Stimulated activated CD4-positive, alpha-beta T cell treated with anti-CD3 and anti-CD28 coated beads, TNF-alpha, amount 100 ng/mL, for 4 hours (primary cell): ENCODE results near the gene RNGTT.
"Not testable (repeated sequence)": the region's sequence is repeated elsewhere in the genome, so short reads cannot be mapped to it uniquely, and the experiment has no call there.

Experiments used
- DNase-seq, 3 experiments: peaks; one replicate each; pipeline ENCODE4 v3.0.0-alpha.2; 2020; ENCODE audit warnings: low read depth in 3 of 3

The RNGTT gene

DNA sequence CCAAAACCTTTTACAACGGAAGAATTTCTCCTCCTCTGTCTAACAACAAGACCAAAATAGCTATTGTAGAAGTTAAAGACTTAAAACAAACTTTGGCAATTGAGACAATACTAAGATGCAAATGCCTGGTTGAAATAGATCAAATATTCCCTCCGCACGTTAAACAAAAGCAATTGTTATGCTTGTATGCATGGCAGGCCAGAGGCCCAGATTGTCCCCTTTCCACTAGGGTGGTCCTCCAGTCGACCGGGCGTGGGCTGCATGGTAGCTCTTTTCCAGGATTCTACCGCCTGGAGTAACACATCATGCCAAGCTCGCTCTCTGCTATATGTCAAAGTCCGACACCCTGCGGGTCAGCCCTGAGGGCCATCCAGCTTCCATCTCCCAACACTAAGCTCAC is 234.7 kb downstream of the RNGTT start:
- no peak for DNase-seq

DNA sequence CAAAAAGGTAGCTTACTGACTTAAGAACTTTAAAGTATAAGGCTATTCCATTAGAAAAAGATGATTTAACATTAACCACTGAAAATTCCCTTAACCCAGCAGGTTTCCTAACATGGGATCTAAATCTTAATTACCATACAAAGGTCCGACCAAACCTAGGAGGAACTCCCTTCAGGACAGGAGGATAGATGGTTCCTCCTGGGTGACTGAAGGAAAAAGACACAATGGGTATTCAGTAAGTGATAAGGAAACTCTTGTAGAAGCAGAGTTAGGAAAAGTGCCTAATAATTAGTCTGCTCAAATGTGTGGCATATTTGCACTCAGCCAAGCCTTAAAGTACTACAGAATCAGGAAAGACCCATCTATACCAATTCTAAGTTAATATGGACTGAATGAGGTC is 237.0 kb downstream of the RNGTT start:
- DNase-seq: not testable (repeated sequence)

DNA sequence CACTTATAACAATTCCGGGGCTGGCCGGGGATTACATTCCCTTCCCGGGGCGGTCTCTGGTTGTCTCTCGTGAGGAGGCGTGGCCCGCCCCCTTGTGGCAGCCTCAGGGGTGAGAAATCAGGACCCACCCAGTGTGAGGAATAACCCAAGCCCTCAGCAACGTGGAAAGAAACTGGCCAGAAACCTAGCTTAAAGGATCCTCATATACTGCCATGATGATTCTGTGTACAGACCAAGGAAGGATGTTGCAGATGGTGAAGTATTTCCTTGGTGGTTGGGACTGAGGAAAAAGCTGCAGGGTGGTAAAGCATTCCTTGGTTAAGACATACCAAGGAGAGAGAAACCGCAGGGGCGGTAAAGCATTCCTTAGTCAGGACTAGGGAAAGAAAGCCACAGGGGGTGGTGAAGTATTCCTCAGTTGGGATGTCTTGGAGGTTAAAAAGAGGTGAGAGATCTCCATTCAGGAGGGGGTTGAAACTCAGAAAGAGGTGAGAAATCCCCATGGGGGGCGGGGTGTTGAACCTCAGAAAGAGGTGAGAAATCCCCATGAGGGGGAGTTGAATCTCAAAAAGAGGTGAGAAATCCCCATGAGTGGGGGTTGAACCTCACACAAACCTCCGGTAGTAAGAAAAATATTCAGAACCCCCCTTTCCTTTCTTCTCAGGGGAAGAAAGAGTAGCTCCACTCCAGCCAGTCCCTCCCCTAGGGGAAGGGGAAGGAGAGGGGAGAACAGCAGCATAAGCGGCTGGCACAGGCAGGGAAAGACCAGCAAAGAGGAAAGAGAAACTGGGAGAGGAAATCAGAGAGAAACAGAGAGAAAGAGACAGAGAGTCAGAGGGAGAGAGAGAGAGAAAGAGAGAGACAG is 238.1 kb downstream of the RNGTT start:
- DNase-seq: peak in 1 of 3 experiments; percentile 1

DNA sequence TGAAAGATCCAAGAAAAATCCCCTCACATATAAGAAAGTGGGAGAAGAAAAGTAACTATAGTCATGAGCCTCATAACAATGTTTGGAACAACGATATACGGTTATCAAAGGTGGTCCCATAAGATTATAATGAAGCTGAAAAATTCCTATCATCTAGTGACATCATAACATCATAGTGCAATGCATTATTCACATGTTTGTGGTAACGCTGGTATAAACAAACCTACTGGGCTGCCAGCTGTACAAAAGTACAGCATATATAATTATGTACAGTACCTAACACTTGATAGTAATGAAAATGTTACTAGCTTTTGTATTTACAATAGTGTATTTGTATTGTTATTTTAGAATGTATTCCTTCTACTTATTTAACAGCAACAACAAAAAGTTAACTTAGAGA is 240.7 kb downstream of the RNGTT start:
- no peak for DNase-seq

- DNase-seq: not testable (repeated sequence)
These were observed 247.0 kb downstream of the RNGTT start for GRCh38 chr6:88716399-88716798.

GRCh38 chr6:88712243-88712936 is 251.0 kb downstream of the RNGTT start:
- DNase-seq: no peak

DNA sequence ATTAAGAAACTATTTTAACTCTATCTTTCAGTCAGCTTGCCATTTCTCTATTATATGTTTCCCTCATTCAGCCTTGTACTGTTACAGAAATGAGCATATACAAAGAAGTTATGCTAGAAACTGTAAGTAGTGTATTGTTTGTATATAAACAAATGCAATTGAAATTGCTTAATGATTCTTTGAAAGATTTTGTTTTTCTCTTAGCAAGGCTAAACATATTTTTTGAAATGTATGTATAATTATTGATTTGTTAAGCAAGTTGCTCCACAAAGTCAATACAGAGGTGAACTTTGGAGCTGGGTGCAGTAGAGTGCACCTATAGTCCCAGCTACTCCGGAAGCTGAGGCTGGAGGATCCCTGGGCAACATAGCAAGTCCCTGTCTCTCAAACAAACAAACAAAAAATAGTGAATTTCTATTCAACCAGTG is 253.6 kb downstream of the RNGTT start:
- no peak for DNase-seq

GRCh38 chr6:88708197-88708744 is 255.1 kb downstream of the RNGTT start:
- DNase-seq: no peak

GRCh38 chr6:88705601-88706000 is 257.8 kb downstream of the RNGTT start:
- no peak for DNase-seq

DNA sequence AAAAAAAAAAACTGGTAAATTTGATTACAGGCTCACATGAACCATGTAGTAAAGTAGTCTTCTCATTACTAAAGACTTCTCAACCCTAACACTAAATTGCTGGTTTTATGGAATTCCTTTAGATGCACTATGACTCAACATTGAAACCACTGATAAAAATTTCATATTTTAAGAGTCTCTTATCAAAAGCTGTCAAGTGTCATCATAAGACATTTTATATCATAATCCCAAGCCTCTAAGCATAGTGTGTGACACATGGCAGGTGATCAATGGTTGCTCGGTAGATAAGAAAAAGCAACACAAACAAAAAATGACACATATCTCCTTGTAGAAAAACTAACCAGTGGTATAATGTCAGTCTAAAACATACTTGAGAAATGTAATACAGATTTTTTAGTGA is 258.4 kb downstream of the RNGTT start:
- DNase-seq: no peak

DNA sequence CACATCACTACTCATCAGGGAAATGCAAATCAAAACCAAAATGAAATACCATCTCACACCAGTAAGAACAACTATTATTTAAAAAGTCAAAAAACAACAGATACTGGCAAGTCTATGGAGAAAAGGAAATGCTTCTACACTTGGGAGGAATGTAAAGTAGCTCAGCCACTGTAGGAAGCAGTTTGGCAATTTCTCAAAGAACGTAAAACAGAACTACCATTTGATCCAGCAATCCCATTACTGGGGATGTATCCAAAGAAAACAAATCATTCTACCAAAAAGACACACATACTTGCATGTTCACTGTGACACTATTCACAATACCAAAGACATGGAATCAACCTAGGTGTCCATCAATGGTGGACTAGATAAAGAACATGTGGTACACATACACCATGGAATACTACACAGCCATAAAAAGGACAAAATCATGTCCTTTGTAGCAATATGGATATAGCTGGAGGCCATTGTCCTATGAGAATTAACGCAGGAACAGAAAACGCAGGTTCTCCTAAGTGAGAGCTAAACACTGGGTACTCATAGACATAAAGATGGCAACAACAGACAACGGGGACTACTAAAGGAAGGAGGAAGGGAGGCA is 260.4 kb downstream of the RNGTT start:
- no peak for DNase-seq

DNA sequence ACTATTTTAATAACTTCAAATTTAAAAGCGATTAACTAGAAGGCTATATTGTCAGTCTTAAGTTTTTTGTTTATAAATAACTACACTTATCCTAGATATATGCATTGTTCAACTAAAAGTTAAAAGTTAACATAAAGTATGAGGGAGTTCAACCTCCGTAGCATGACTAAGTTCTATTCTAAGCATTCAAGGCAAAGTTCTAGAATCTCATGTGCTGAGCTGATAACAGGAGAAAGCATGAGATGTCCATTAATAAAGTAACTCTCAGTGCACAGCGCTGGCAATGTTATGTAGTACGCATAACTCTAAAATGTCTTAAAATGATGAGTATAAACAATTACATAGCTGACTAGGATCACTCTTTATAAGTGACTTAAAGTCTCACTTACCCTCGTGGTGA is 264.8 kb downstream of the RNGTT start:
- no peak for DNase-seq

DNA sequence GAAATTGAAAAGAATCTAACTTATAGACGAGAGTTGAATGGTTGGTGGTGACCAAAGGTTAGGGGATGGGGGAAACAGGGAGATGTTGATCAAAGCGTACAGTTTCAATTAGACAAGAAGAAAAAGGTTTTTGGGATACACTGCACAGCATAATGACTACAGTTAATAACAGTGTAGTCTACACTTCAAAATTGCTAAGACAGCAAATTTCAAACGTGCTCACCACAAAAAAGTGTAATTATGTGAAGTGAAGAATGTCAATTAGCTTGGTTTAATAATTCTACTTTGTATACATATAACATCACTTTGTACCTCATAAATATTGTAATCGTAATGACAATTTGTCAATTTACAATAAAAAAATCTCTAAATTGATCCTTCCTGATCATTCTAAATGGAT is 267.5 kb downstream of the RNGTT start:
- no peak for DNase-seq

GRCh38 chr6:88683734-88684133 is 279.7 kb downstream of the RNGTT start:
- DNase-seq: no peak

DNA sequence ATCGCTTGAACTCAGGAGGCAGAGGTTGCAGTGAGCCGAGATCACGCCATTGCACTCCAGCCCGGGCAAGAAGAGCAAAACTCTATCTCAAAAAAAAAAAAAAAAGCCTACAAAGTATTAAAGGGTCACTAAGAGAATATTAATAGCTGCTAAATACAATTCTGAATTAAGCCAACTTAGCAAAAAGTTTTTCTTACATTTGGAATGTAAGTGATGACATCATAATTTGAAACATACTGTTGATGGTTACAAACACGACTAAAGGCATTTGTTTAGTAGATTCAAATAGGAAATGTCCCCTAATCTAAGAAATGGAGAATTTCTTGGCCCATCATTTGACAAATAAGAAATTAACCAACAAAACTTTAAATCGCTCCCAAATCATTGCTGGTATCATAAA is 282.8 kb downstream of the RNGTT start:
- DNase-seq: no peak

GRCh38 chr6:88679841-88680240 is 283.6 kb downstream of the RNGTT start:
- DNase-seq: no peak

DNA sequence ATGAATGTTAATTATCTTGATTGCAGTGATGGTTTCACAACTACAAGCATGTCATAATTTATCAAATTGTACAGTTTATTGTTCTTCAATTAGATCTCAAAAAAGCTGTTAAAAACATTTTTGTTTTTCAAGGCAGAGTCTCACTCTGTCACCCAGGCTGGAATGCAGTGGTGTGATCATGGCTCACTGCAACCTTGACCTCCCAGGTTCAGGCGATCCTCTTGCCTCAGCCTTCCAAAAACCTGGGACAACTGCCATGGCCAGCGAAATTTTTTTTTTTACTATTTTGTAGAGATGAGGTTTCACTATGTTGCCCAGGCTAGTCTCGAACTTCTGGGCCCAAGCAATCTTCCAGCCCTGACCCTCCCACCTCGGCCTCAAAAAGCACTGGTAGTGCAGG is 286.1 kb downstream of the RNGTT start:
- no peak for DNase-seq

DNA sequence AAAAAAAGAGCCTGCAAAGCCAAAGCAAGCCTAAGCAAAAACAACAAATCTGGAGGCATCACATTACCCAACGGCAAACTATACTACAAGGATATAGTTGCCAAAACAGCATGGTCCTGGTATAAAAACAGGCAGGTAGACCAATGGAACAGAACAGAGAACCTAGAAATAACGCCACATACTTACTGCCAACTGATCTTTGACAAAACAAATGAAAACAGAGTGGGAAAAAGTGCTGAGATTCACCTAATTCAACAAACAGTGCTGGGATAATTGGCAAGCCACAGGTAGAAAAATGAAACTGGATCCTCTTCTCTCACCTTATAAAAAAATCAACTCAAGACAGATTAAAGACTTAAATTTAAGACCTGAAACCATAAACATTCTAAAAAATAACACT is 291.8 kb downstream of the RNGTT start:
- no peak for DNase-seq

DNA sequence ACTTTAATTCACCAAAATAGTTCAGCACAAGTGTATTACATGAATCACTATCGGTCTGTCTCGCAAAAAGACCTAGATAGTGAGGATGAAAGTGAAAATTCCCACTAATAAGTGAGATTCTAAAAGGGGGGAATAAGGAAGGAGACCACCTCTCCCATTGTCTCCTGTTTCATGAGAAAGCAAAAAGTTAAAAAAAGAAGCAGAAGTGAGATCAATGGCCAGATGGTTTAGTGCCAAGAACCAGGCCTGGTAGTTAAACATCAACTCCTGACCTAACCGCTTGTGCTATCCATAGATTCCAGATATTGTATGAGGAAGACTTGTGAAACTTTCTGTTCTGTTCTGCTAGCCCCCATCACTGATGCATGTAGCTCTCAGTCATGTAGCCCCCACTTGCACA is 293.0 kb downstream of the RNGTT start:
- no peak for DNase-seq

GRCh38 chr6:88669475-88669874 is 293.9 kb downstream of the RNGTT start:
- no peak for DNase-seq

GRCh38 chr6:88666901-88667300 is 296.5 kb downstream of the RNGTT start:
- DNase-seq: no peak

- DNase-seq: no peak
These were observed 298.3 kb downstream of the RNGTT start for GRCh38 chr6:88665131-88665530.

DNA sequence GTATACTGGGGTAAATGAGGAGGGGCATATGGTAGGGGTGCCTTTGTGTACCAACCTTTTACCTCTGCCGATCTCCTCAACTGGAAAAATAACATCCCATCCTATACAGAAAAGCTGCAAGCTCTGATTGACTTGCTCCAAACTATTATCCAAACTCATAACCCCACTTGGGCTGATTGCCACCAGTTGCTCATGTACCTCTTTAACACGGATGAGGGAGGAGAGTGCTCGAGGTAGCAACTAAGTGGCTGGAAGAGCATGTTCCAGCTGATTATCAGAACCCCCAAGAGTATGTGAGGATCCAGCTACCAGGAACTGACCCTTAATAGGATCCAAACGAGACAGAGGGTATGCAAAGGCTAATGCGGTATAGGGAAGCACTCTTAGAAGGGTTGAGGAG is 299.6 kb downstream of the RNGTT start:
- no peak for DNase-seq
